Motor neuron (in vitro differentiated cells): ENCODE results near the gene MORC4. TPM values are rescaled to one million over a fixed set of nuclear protein-coding genes. Genes with fewer than 3 reads are reported as not detected.
"Not testable (repeated sequence)": the region's sequence is repeated elsewhere in the genome, so short reads cannot be mapped to it uniquely, and the experiment has no call there.

Experiments
- ATAC-seq, 8 experiments: fragments of 200-7000 bp; cut with Tn5 transposase; replicated peaks in 6 of 8; 2 replicates each; pipeline ENCODE4 v1.8.0; 2021; ENCODE audit warnings: mild to moderate bottlenecking in 8 of 8, moderate library complexity in 8 of 8
- H3K27ac ChIP-seq, 2 donors: fragments of 250-450 bp; sonication (Bioruptor Pico); 2 replicates each; pipeline ENCODE4 v1.9.0; 2021; ENCODE audit warnings: antibody characterized with exemption in 2 of 2, mild to moderate bottlenecking in 2 of 2, moderate library complexity in 1 of 2
- H3K4me1 ChIP-seq, 2 donors: fragments of 250-450 bp; sonication (Bioruptor Pico); replicated peaks in 1 of 2; 2 replicates each; pipeline ENCODE4 v1.6.1; 2021; ENCODE audit warnings: antibody characterized with exemption in 2 of 2, mild to moderate bottlenecking in 2 of 2, moderate library complexity in 1 of 2
- H3K4me3 ChIP-seq, 5 donors: fragments of 250-450 bp; sonication (Bioruptor Pico); 2 replicates each; pipeline ENCODE4 v1.9.0; 2021; ENCODE audit warnings: antibody characterized with exemption in 5 of 5, mild to moderate bottlenecking in 5 of 5, moderate library complexity in 4 of 5
- WGBS, 10 experiments: fragments of 450-650 bp; shearing (Covaris generic); methylation state at CpG; one replicate each; pipeline ENCODE4 v1.0.0; 2022; 5-methylcytosine and 5-hydroxymethylcytosine counted together
- in situ Hi-C, 9 experiments: fragments of 400-800 bp; cut with MboI; loops; one replicate each; pipeline ENCODE4 v1.15.0; 2021; ENCODE audit warnings: low sequenced_read_pairs in 9 of 9, low pct_unique_long_range_greater_than_20kb in 2 of 9; ENCODE audit not compliant: unreplicated experiment in 9 of 9
- total RNA-seq, 8 experiments: library from RNA; unstranded; fragments of 300-600 nt; gene quantifications; 2 replicates each; pipeline versions ENCODE4 v1.2.3 to v1.2.4, GENCODE V29; 2022

Gene MORC4
- total RNA-seq, 8 experiments from 2014 or later = 4.2 to 16.3 (median 4.9) TPM

GRCh38 chrX:106973433-106974149 lies 26.4 kb downstream of the MORC4 start:
- ATAC-seq = peak in 2 of 8 experiments; percentile 35 to 65
- in situ Hi-C loops = no loop called here
- no peak overlapping the region for H3K27ac ChIP-seq
- no peak overlapping the region for H3K4me3 ChIP-seq
- WGBS, 10 experiments = 49 to 75% (median 72%) methylated on average over 2 to 4 of the region's 5 CpGs; no CpG with 5 or more reads in 5 of the 10 experiments
- H3K4me1 ChIP-seq = no peaks in the 10 kb centered on the region

DNA sequence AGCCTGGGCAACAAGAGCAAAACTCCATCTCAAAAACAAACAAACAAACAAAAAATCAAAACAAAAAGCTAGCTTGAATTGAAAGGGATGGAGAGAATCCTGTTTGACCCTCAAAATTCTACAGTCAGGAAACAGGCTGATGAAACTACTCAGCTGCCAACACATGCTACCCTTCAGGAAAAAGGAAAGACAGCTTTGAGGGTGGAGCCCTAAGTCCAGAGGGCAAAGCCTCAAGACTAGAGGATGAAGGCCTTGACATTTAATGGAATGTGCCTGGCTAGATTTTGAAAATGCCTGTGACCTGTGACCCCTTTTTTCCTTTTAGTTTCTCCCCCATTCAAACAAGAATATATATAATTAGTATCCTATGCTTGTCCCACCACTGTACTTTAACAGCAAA lies 27.1 kb downstream of the MORC4 start:
- no peak for ATAC-seq
- no peaks in the 10 kb centered on the region for H3K4me1 ChIP-seq

DNA sequence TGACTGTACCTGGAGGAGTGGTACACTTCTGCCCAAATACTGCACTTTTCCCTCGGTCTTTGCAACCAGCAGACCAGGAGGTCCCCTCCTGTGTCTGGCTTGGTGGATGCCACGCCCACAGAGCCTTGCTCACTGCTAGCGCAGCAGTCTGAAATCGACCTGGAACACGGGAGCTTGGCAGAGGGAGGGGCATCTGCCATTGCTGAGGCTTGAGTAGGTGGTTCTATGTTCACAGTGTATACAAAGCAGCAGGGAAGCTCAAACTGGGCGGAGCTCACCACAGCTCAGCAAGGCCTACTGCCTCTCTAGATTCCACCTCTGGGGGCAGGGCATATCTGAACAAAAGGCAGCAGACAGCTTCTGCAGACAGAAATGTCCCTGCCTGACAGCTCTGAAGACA lies 33.5 kb downstream of the MORC4 start:
- in situ Hi-C loops, H3K4me3 ChIP-seq, H3K4me1 ChIP-seq, ATAC-seq, H3K27ac ChIP-seq: not testable (repeated sequence)
- WGBS, 10 experiments = 57% methylated on average over 3 of the region's 6 CpGs; no CpG with 5 or more reads in 9 of the 10 experiments

More for the DNA sequence above, 27.1 kb downstream of the MORC4 start:
- H3K27ac ChIP-seq = no peak overlapping the region
- in situ Hi-C loops = no loop called here
- no peak overlapping the region for H3K4me3 ChIP-seq

DNA sequence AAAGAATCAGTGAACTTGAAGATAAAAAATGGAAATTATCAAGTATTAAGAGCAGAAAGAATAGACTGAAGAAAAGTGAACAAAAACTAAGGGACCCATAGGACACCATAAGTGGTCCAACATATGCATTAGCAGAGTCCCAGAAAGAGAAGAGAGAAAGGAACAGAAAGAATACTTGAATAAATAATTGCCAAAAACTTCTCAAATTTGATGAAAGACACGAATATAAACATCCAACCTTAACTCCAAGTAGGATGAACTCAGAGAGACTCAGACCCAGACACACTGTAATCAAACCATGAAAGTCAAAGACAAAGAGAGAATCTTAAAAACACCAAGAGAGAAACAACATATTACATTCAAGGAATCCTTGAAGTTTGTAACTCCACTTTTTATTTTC lies 35.7 kb downstream of the MORC4 start:
- 13 to 100% (median 67%) methylated on average over 1 of the region's 1 CpG; no CpG with 5 or more reads in 3 of the 10 experiments for WGBS, 10 experiments
- in situ Hi-C loops = no loop called here
- Histone ChIP-seq H3K4me1 (no peaks in the 10 kb centered on the region), H3K27ac (no peak overlapping the region), H3K4me3 (no peak overlapping the region)
- no peak for ATAC-seq

- no peaks in the 10 kb centered on the region for H3K4me1 ChIP-seq
- in situ Hi-C loops = no loop called here
- no peak for ATAC-seq
- no peak overlapping the region for H3K4me3 ChIP-seq
- H3K27ac ChIP-seq = no peak overlapping the region
These were observed 36.9 kb downstream of the MORC4 start for GRCh38 chrX:106963111-106963510.

DNA sequence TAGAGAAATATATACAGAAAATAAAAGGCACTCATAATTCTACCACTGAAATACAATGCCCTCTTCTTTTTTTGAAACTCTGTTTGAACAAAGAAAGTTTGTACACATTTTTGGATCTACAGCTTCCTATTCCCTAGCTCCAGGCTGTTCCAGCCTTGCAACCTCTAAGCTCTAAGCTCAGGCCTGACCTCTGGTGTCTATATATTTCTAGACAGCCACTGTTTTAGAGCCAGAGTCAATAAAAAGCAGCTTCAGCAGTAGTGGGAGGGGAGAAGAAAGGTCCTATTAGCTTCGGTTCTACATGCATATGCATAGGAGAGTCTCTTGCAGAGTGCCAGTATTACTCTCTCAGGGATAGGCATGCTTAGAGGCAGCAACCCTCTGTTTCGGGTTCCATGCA lies 40.1 kb downstream of the MORC4 start:
- ATAC-seq = peak in 4 of 8 experiments; percentile 39 to 99 (median 98)

DNA sequence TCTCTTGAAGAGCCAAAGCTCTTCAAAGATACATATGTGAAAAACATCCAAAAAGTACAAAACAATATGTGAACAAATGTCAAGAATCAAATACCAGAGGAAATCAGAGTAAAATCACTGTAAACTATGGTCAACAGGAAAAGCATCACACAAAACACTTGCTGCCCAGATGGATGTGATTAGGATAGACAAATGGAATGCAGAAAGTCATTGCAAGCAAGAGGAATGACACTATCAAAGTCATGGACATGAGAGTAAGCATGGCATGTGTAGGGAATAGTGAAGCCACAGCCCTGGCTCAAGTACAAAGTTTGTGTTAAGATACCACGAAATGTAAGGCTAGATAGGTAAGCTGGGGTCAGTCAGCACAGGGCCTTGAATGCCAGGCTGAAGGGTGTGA lies 42.2 kb downstream of the MORC4 start:
- H3K4me3 ChIP-seq = no peak overlapping the region
- in situ Hi-C loops = no loop called here
- no peak for ATAC-seq
- no peak overlapping the region for H3K27ac ChIP-seq
- 14 to 100% (median 70%) methylated on average over 1 of the region's 1 CpG; no CpG with 5 or more reads in 6 of the 10 experiments for WGBS, 10 experiments
- no peaks in the 10 kb centered on the region for H3K4me1 ChIP-seq

More for the DNA sequence above, 40.1 kb downstream of the MORC4 start:
- Histone ChIP-seq H3K27ac (no peak overlapping the region), H3K4me3 (no peak overlapping the region), H3K4me1 (no peaks in the 10 kb centered on the region)
- in situ Hi-C loops = no loop called here
- WGBS, 10 experiments = 0 to 17% methylated on average over 1 of the region's 2 CpGs; no CpG with 5 or more reads in 8 of the 10 experiments

- in situ Hi-C loops = no loop called here
- whole genome bisulfite sequencing, 10 experiments = 67% methylated on average over 1 of the region's 1 CpG; no CpG with 5 or more reads in 9 of the 10 experiments
- H3K4me1 ChIP-seq = no peaks in the 10 kb centered on the region
- ATAC-seq = peak in 2 of 8 experiments; percentile 34 to 37
- no peak overlapping the region for H3K4me3 ChIP-seq
- H3K27ac ChIP-seq = no peak overlapping the region
These were observed 44.8 kb downstream of the MORC4 start for GRCh38 chrX:106955004-106955772.

- Histone ChIP-seq H3K4me1 (no peaks in the 10 kb centered on the region), H3K27ac (no peak overlapping the region), H3K4me3 (no peak overlapping the region)
- in situ Hi-C loops = no loop called here
- no peak for ATAC-seq
- WGBS, 10 experiments = 47 to 100% methylated on average over 1 to 4 of the region's 4 CpGs; no CpG with 5 or more reads in 8 of the 10 experiments
These were observed 46.0 kb downstream of the MORC4 start for GRCh38 chrX:106954041-106954440.

DNA sequence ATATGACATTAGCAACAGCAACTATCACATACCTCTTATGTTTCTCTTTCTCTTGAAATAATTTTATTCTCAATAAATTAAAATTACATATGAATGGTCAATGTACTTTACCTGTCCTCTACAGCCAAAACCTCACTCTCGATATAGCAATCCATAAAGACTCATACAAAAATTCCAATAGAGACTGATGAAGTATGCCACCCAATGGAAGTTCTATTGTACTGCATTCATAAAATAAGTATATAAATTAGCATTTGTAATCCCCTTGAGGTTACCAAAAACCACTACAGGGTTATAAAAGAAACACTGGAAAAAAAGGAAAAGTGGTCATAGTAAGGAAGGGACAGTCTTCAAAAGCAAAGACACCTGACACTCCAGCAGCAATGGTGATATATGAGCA lies 47.0 kb downstream of the MORC4 start:
- H3K4me1 ChIP-seq = no peaks in the 10 kb centered on the region
- H3K4me3 ChIP-seq = no peak overlapping the region
- no peak for ATAC-seq
- in situ Hi-C loops = no loop called here
- WGBS, 10 experiments = 9 to 89% (median 45%) methylated on average over 1 of the region's 1 CpG; no CpG with 5 or more reads in 6 of the 10 experiments
- no peak overlapping the region for H3K27ac ChIP-seq

DNA sequence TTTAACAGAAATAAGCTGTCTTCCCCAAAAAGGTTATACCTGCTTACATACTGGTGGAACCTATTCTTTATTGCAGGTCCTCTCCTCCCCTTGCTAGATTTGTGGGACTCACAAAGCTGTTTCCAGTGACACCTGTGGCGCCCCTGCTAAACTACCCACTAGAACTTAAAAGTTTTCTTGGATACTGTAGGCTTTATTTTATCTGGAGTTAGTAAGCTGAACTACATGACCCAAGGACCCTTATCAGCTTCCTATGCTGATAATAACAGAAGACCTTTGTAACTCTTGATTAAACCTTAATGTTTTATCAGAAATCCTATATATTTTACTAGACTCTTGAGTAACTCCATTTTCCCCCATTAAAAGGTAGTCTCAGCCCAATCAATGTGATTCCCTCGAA lies 47.5 kb downstream of the MORC4 start:
- Histone ChIP-seq H3K4me3 (no peak overlapping the region), H3K27ac (no peak overlapping the region), H3K4me1 (no peaks in the 10 kb centered on the region)
- in situ Hi-C loops = no loop called here
- ATAC-seq = no peak
- 51 to 100% (median 92%) methylated on average over 1 to 2 of the region's 2 CpGs; no CpG with 5 or more reads in 4 of the 10 experiments for WGBS, 10 experiments

GRCh38 chrX:106952089-106952488 lies 47.9 kb downstream of the MORC4 start:
- no peaks in the 10 kb centered on the region for H3K4me1 ChIP-seq
- WGBS, 10 experiments = 40 to 61% (median 60%) methylated on average over 1 to 3 of the region's 3 CpGs; no CpG with 5 or more reads in 7 of the 10 experiments
- in situ Hi-C loops = no loop called here
- no peak for ATAC-seq
- no peak overlapping the region for H3K4me3 ChIP-seq
- H3K27ac ChIP-seq = no peak overlapping the region

DNA sequence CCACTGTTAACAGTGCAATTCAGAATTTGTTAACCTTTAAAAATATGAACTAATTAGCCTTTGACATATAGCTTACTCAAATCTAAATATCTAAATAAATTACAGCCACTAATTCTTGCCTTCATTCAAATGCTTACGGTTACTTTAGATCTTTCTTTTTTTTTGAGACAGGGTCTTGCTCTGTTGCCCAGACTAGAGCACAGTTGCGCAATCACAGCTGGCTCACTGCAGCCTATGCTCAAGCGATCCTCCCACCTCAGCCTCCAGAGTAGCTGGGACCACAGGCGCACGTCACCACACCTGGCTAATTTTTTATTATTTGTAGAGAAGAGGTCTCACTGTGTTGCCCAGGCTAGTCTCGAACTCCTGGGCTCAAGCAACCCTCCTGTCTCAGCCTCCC lies 48.8 kb downstream of the MORC4 start:
- Histone ChIP-seq H3K27ac (no peak overlapping the region), H3K4me3 (no peak overlapping the region), H3K4me1 (no peaks in the 10 kb centered on the region)
- in situ Hi-C loops = no loop called here
- ATAC-seq = no peak
- WGBS, 10 experiments = 79 to 100% (median 92%) methylated on average over 1 to 5 of the region's 6 CpGs; no CpG with 5 or more reads in 4 of the 10 experiments
